Measurements from ENCODE around the gene YLPM1. TPM values are rescaled to one million over a fixed set of nuclear protein-coding genes. Genes with fewer than 3 reads are reported as not detected.

Gene YLPM1
- total RNA-seq, 2 donors from 2014 or later: 30.0 to 47.7 TPM

DNA sequence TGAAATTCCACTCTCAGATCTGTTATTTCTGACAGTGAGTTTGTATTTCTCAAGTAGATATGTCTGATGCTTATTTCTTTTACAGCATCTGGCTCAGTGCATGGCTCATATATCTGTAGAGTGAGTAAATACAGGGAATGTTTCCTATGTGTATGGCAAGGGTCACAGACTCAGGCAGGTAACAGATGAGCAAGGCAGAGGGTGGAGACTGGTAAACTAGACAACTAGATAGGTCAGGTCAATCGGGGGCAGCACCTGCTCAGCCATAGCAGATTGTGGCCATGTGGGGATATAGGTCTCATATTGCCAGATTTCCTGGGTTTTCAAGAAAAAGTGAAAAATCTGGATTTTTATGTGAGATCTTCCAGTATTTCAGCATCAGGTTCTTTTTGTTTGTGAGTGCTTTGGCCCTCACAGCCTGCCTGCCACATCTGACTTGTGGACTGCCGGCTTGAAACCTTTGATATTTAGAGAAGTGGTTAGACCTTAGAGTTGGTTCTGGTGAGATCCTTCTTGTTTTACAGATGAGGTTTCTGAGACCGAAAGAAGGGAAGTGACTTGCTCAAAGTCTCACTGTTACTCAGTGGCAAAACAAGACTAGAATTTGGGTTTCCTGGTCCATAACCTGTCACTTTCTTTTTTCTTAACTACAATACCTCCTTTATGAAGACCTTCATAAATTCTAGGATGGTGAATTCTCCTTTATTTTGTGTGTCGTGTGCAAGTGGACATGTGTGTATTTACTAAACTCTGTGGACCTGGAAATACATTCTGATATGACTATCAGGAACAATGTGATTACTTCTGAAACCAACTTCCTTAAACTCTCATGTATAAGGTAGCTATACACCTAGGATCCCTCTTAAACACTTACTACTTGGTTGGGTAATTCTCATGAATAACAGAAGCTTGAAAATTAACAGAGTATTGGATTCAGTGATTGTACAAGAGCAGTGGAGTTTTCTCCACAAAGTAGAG is 78.4 kb downstream of the YLPM1 start:
- intact Hi-C loops (cut with DNase I): no loop called here
- H3K36me3 ChIP-seq (replicated peaks in 1 of 2; ENCODE audit: insufficient read depth in 1 of 2, low read depth in 2 of 2): no peaks in the 10 kb centered on the region
- no peaks in the 10 kb centered on the region for H3K4me1 ChIP-seq
- H3K27ac ChIP-seq: no peak overlapping the region
- H3K9me3 ChIP-seq: no peaks in the 10 kb centered on the region
- no peak overlapping the region for H3K4me3 ChIP-seq
- no peak for ATAC-seq
- TF ChIP-seq, protein P1, sequence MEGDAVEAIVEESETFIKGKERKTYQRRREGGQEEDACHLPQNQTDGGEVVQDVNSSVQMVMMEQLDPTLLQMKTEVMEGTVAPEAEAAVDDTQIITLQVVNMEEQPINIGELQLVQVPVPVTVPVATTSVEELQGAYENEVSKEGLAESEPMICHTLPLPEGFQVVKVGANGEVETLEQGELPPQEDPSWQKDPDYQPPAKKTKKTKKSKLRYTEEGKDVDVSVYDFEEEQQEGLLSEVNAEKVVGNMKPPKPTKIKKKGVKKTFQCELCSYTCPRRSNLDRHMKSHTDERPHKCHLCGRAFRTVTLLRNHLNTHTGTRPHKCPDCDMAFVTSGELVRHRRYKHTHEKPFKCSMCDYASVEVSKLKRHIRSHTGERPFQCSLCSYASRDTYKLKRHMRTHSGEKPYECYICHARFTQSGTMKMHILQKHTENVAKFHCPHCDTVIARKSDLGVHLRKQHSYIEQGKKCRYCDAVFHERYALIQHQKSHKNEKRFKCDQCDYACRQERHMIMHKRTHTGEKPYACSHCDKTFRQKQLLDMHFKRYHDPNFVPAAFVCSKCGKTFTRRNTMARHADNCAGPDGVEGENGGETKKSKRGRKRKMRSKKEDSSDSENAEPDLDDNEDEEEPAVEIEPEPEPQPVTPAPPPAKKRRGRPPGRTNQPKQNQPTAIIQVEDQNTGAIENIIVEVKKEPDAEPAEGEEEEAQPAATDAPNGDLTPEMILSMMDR (IDR thresholded peaks at IDR 0.05): no peak
- no peak for TF ChIP-seq POLR2A (IDR thresholded peaks at IDR 0.05)
- DNase-seq: no peak
- no peaks in the 10 kb centered on the region for H3K27me3 ChIP-seq
- WGBS, 2 donors: 76 to 85% methylated on average over 4 of the region's 4 CpGs

DNA sequence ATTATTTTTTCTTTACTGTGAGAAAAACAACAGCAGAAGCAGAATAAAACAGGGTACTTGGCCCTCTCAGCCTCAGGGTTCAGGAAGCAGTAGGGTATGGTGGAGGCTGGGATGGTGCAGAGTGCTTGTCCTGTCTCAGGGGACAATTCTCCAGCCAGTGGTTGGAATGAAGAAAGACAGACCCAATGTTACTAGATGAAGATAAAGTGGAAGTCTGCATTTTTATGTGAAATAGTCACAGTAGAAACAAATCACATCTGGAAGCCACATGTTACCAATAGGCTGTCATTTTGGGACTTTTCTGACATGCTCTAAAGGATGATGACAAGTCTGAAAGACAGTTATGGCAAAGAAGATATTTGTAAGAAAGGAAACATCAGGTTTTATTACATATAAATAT is 80.5 kb downstream of the YLPM1 start:
- intact Hi-C loops (cut with DNase I): no loop called here
- DNase-seq (peak in 1 of 4 donors; percentile 15), ATAC-seq (no peak)
- H3K4me3 ChIP-seq: no peak overlapping the region
- no peak for TF ChIP-seq POLR2A (IDR thresholded peaks at IDR 0.05)
- TF ChIP-seq, protein P1 (IDR thresholded peaks at IDR 0.05): no peak
- H3K27ac ChIP-seq: no peak overlapping the region
- no peaks in the 10 kb centered on the region for H3K9me3 ChIP-seq
- H3K4me1 ChIP-seq: no peaks in the 10 kb centered on the region
- no peaks in the 10 kb centered on the region for H3K36me3 ChIP-seq (replicated peaks in 1 of 2; ENCODE audit: insufficient read depth in 1 of 2, low read depth in 2 of 2)
- no peaks in the 10 kb centered on the region for H3K27me3 ChIP-seq

- Histone ChIP-seq H3K9me3 (no peaks in the 10 kb centered on the region), H3K27ac (no peak overlapping the region), H3K4me1 (no peaks in the 10 kb centered on the region), H3K36me3 (replicated peaks in 1 of 2; ENCODE audit: insufficient read depth in 1 of 2, low read depth in 2 of 2) (no peaks in the 10 kb centered on the region), H3K4me3 (no peak overlapping the region), H3K27me3 (no peaks in the 10 kb centered on the region)
- TF ChIP-seq POLR2A (IDR thresholded peaks at IDR 0.05): no peak
- TF ChIP-seq, protein P1 (IDR thresholded peaks at IDR 0.05): no peak
- WGBS, 2 donors: 41 to 42% methylated on average over 3 of the region's 3 CpGs
- ATAC-seq: no peak
- DNase-seq: no peak
- intact Hi-C loops (cut with DNase I): no loop called here
These were observed 83.1 kb downstream of the YLPM1 start for GRCh38 chr14:74846168-74846567.

- intact Hi-C loops (cut with DNase I): no loop called here
- no peak overlapping the region for H3K27ac ChIP-seq
- H3K4me1 ChIP-seq: no peaks in the 10 kb centered on the region
- WGBS, 2 donors: 89 to 92% methylated on average over 1 of the region's 1 CpG
- DNase-seq (no peak), ATAC-seq (no peak)
- no peaks in the 10 kb centered on the region for H3K27me3 ChIP-seq
- H3K4me3 ChIP-seq: no peak overlapping the region
- TF ChIP-seq, protein P1 (IDR thresholded peaks at IDR 0.05): no peak
- TF ChIP-seq POLR2A (IDR thresholded peaks at IDR 0.05): no peak
- no peaks in the 10 kb centered on the region for H3K9me3 ChIP-seq
- no peaks in the 10 kb centered on the region for H3K36me3 ChIP-seq (replicated peaks in 1 of 2; ENCODE audit: insufficient read depth in 1 of 2, low read depth in 2 of 2)
These were observed 84.0 kb downstream of the YLPM1 start for GRCh38 chr14:74846968-74847665.

Data from body of pancreas (tissue), 4 donors.